Vagina (tissue), 2 donors: ENCODE results near the gene CHST9. TPM values are rescaled to one million over a fixed set of nuclear protein-coding genes. Genes with fewer than 3 reads are reported as not detected.
"Not testable (repeated sequence)": the region's sequence is repeated elsewhere in the genome, so short reads cannot be mapped to it uniquely, and the experiment has no call there.

ENCODE experiments used
- DNase-seq, 2 donors: peaks; one replicate each; pipeline ENCODE4 v3.0.0-alpha.2; 2017; ENCODE audit errors: extremely low spot score in 2 of 2
- H3K27ac ChIP-seq: fragments of 200-600 bp; sonication (generic); one replicate; pipeline ENCODE4 v1.5.1; 2019
- H3K27me3 ChIP-seq: fragments of 200-600 bp; sonication (generic); one replicate; pipeline ENCODE4 v1.5.1; 2019
- H3K36me3 ChIP-seq, 2 donors: fragments of 200-600 bp; sonication (generic); one replicate each; pipeline ENCODE4 v1.5.1; 2017 to 2019
- H3K4me1 ChIP-seq: fragments of 200-600 bp; sonication (generic); one replicate; pipeline ENCODE4 v1.5.1; 2019
- H3K4me3 ChIP-seq, 2 donors: fragments of 200-600 bp; sonication (generic); 1 replicate in 1 of 2; 2 replicates in 1 of 2; pipeline ENCODE4 v1.5.1; 2016 to 2019
- H3K9me3 ChIP-seq: fragments of 200-600 bp; sonication (generic); one replicate; pipeline ENCODE4 v1.5.1; 2019
- CTCF ChIP-seq, 3 experiments: fragments of 450-650 bp in 2 of 3; fragments of 200-600 bp in 1 of 3; sonication (generic) in 1 of 3; IDR thresholded peaks; one replicate each; pipeline ENCODE4 v1.5.1; 2017 to 2019; ENCODE audit warnings: antibody characterized with exemption in 3 of 3, mild to moderate bottlenecking in 2 of 3, moderate library complexity in 2 of 3
- POLR2A ChIP-seq, 2 donors: fragments of 450-650 bp; IDR thresholded peaks; one replicate each; pipeline ENCODE4 v1.6.1; 2017; ENCODE audit warnings: antibody characterized with exemption in 2 of 2, mild to moderate bottlenecking in 2 of 2, moderate library complexity in 2 of 2
- POLR2AphosphoS5 ChIP-seq, 2 donors: sonication (generic); formaldehyde crosslinking; IDR thresholded peaks; one replicate each; pipeline ENCODE4 v1.9.0; 2017; ENCODE audit warnings: antibody characterized with exemption in 2 of 2, mild to moderate bottlenecking in 2 of 2, low read depth in 1 of 2; ENCODE audit not compliant: insufficient read depth in 1 of 2
- intact Hi-C: fragments of 100-400 bp; cut with DNase I; formaldehyde crosslinking; loops from one replicate; pipeline ENCODE4 v1.15.1; 2023
- total RNA-seq: library from RNA; depleted of rRNA; stranded (reverse); fragments of >200 nt; gene quantifications from one replicate; pipeline ENCODE4 v1.2.3, GENCODE V29; 2016

The CHST9 gene
- total RNA-seq, 1 donor from 2014 or later: 0.74 TPM

- Histone ChIP-seq H3K4me3 (no peak overlapping the region), H3K4me1 (no peaks in the 10 kb centered on the region), H3K27ac (no peak overlapping the region), H3K27me3 (no peaks in the 10 kb centered on the region), H3K9me3 (no peaks in the 10 kb centered on the region), H3K36me3 (no peaks in the 10 kb centered on the region)
- intact Hi-C loops: no loop called here
- TF ChIP-seq POLR2AphosphoS5 (IDR thresholded peaks at IDR 0.05; ENCODE audit: insufficient read depth in 1 of 2, low read depth in 1 of 2) (no peak), CTCF (IDR thresholded peaks at IDR 0.05) (no peak), POLR2A (IDR thresholded peaks at IDR 0.05) (no peak)
- DNase-seq: no peak
These were observed 244.2 kb downstream of the CHST9 start for GRCh38 chr18:26940744-26941398.

GRCh38 chr18:26931659-26932058 lies 253.4 kb downstream of the CHST9 start:
- Histone ChIP-seq H3K27me3 (no peaks in the 10 kb centered on the region), H3K27ac (no peak overlapping the region), H3K4me3 (no peak overlapping the region), H3K4me1 (no peaks in the 10 kb centered on the region), H3K36me3 (no peaks in the 10 kb centered on the region), H3K9me3 (no peaks in the 10 kb centered on the region)
- TF ChIP-seq CTCF (IDR thresholded peaks at IDR 0.05): no peak
- TF ChIP-seq POLR2AphosphoS5 (IDR thresholded peaks at IDR 0.05; ENCODE audit: insufficient read depth in 1 of 2, low read depth in 1 of 2): no peak
- no peak for TF ChIP-seq POLR2A (IDR thresholded peaks at IDR 0.05)
- intact Hi-C loops: no loop called here
- DNase-seq: no peak

GRCh38 chr18:26930630-26931029 lies 254.5 kb downstream of the CHST9 start:
- intact Hi-C loops: no loop called here
- no peak for DNase-seq
- Histone ChIP-seq H3K4me3 (no peak overlapping the region), H3K27me3 (no peaks in the 10 kb centered on the region), H3K36me3 (no peaks in the 10 kb centered on the region), H3K27ac (no peak overlapping the region), H3K4me1 (no peaks in the 10 kb centered on the region), H3K9me3 (no peaks in the 10 kb centered on the region)
- TF ChIP-seq CTCF (IDR thresholded peaks at IDR 0.05) (no peak), POLR2AphosphoS5 (IDR thresholded peaks at IDR 0.05; ENCODE audit: insufficient read depth in 1 of 2, low read depth in 1 of 2) (no peak), POLR2A (IDR thresholded peaks at IDR 0.05) (no peak)

- TF ChIP-seq POLR2A (IDR thresholded peaks at IDR 0.05): no peak
- no peak for TF ChIP-seq CTCF (IDR thresholded peaks at IDR 0.05)
- no peak for TF ChIP-seq POLR2AphosphoS5 (IDR thresholded peaks at IDR 0.05; ENCODE audit: insufficient read depth in 1 of 2, low read depth in 1 of 2)
- H3K4me3 ChIP-seq: no peak overlapping the region
- no peaks in the 10 kb centered on the region for H3K27me3 ChIP-seq
- no peaks in the 10 kb centered on the region for H3K4me1 ChIP-seq
- intact Hi-C loops: no loop called here
- no peaks in the 10 kb centered on the region for H3K9me3 ChIP-seq
- no peak overlapping the region for H3K27ac ChIP-seq
- no peak for DNase-seq
- no peaks in the 10 kb centered on the region for H3K36me3 ChIP-seq
These were observed 256.3 kb downstream of the CHST9 start for GRCh38 chr18:26928670-26929313.

- not testable (repeated sequence) for H3K27me3 ChIP-seq, H3K4me1 ChIP-seq
These were observed 257.3 kb downstream of the CHST9 start for GRCh38 chr18:26927822-26928221.

More at GRCh38 chr18:26927822-26928221, 257.3 kb downstream of the CHST9 start:
- DNase-seq, H3K4me3 ChIP-seq, H3K9me3 ChIP-seq, intact Hi-C loops, H3K36me3 ChIP-seq, H3K27ac ChIP-seq: not testable (repeated sequence)
